Neural cell (in vitro differentiated cells): ENCODE data around the gene OR6T1. TPM values are rescaled to one million over a fixed set of nuclear protein-coding genes. Genes with fewer than 3 reads are reported as not detected.

ENCODE experiments used
- H2AFZ ChIP-seq: fragments of 200-600, 300-800 bp; sonication (generic), shearing (Covaris generic); 2 replicates; pipeline ENCODE4 v1.6.0; 2014; ENCODE audit warnings: low read depth, mild to moderate bottlenecking, antibody characterized with exemption, low read length, moderate library complexity
- H3F3A ChIP-seq: fragments of 200-600 bp; shearing (Covaris generic); 2 replicates; pipeline ENCODE4 v1.6.1; 2016; ENCODE audit warnings: mild to moderate bottlenecking, moderate library complexity, mixed read lengths, antibody characterized with exemption, low read length; ENCODE audit not compliant: insufficient read depth, poor library complexity, severe bottlenecking
- H3K27ac ChIP-seq: fragments of 200-600, 300-800 bp; sonication (generic), shearing (Covaris generic); 2 replicates; pipeline ENCODE4 v1.5.1; 2014; ENCODE audit warnings: mild to moderate bottlenecking, low read length, moderate library complexity
- H3K27me3 ChIP-seq: fragments of 300-800, 200-600 bp; sonication (generic), shearing (Covaris generic); 2 replicates; pipeline ENCODE4 v1.6.0; 2014; ENCODE audit warnings: mild to moderate bottlenecking, low read depth, low read length, moderate library complexity; ENCODE audit not compliant: insufficient read depth
- H3K36me3 ChIP-seq: fragments of 300-800, 200-600 bp; sonication (generic), shearing (Covaris generic); 2 replicates; pipeline ENCODE4 v1.5.1; 2014; ENCODE audit warnings: mild to moderate bottlenecking, antibody characterized with exemption, low read length, moderate library complexity; ENCODE audit not compliant: insufficient read depth
- H3K4me2 ChIP-seq: fragments of 300-800, 200-600 bp; sonication (generic), shearing (Covaris generic); 2 replicates; pipeline ENCODE4 v1.6.0; 2014; ENCODE audit warnings: mild to moderate bottlenecking, low read length
- H3K4me3 ChIP-seq: fragments of 300-800, 200-600 bp; sonication (generic), shearing (Covaris generic); 2 replicates; pipeline ENCODE4 v1.5.1; 2014; ENCODE audit warnings: mild to moderate bottlenecking, low read length, moderate library complexity
- H3K79me2 ChIP-seq: fragments of 200-600 bp; shearing (Covaris generic); replicated peaks from 2 replicates; pipeline ENCODE4 v1.6.0; 2014; ENCODE audit warnings: mild to moderate bottlenecking, low read length, moderate library complexity; ENCODE audit not compliant: insufficient read depth
- H3K9ac ChIP-seq: fragments of 300-800, 200-600 bp; sonication (generic), shearing (Covaris generic); 2 replicates; pipeline ENCODE4 v1.6.1; 2016; ENCODE audit warnings: mild to moderate bottlenecking, low read length, mixed read lengths
- H3K9me2 ChIP-seq: fragments of 200-600 bp; shearing (Covaris generic); 2 replicates; pipeline ENCODE4 v1.6.1; 2016; ENCODE audit warnings: mild to moderate bottlenecking, low read length, mixed read lengths; ENCODE audit not compliant: insufficient read depth
- H3K9me3 ChIP-seq: fragments of 200-600, 300-800 bp; sonication (generic), shearing (Covaris generic); 2 replicates; pipeline ENCODE4 v1.6.1; 2016; ENCODE audit warnings: mild to moderate bottlenecking, mixed run types, low read length, moderate library complexity, mixed read lengths
- H4K20me1 ChIP-seq: fragments of 200-600 bp; shearing (Covaris generic); 2 replicates; pipeline ENCODE4 v1.6.1; 2016; ENCODE audit warnings: mild to moderate bottlenecking, mixed run types; ENCODE audit not compliant: insufficient read depth
- EP300 ChIP-seq: fragments of 450-650 bp; conservative IDR thresholded peaks from 2 replicates; pipeline ENCODE4 v1.6.1; 2014; ENCODE audit warnings: antibody characterized with exemption, mild to moderate bottlenecking, moderate library complexity; ENCODE audit not compliant: poor library complexity, severe bottlenecking
- EZH2 ChIP-seq: fragments of 200-600, 300-800 bp; shearing (Covaris generic), sonication (generic); IDR thresholded peaks from 2 replicates; pipeline ENCODE4 v1.6.1; 2014; ENCODE audit warnings: antibody characterized with exemption, low read length, borderline replicate concordance, mild to moderate bottlenecking; ENCODE audit not compliant: insufficient read depth, poor library complexity, severe bottlenecking
- MXI1 ChIP-seq: fragments of 450-650 bp; conservative IDR thresholded peaks from 2 replicates; pipeline ENCODE4 v1.6.1; 2014; ENCODE audit warnings: antibody characterized with exemption, mild to moderate bottlenecking; ENCODE audit not compliant: poor library complexity, severe bottlenecking
- POLR2AphosphoS5 ChIP-seq: IDR thresholded peaks from 2 replicates; pipeline ENCODE4 v1.6.1; 2012
- RAD21 ChIP-seq: fragments of 450-650 bp; conservative IDR thresholded peaks from 2 replicates; pipeline ENCODE4 v1.6.1; 2014; ENCODE audit warnings: antibody characterized with exemption, mild to moderate bottlenecking, moderate library complexity
- SMC3 ChIP-seq: fragments of 450-650 bp; conservative IDR thresholded peaks from 2 replicates; pipeline ENCODE4 v1.6.1; 2014; ENCODE audit warnings: antibody characterized with exemption, mild to moderate bottlenecking, moderate library complexity; ENCODE audit not compliant: poor library complexity
- TAF1 ChIP-seq: IDR thresholded peaks from 2 replicates; pipeline ENCODE4 v1.6.1; 2012; ENCODE audit warnings: low read depth
- polyA plus RNA-seq: library from polyadenylated mRNA; depleted of rRNA; stranded (reverse); fragments of >200 nt; gene quantifications from 2 replicates; pipeline ENCODE4 v1.2.3, GENCODE V29; 2014
- TF ChIP-seq, protein P1 (sequence below): fragments of 450-650 bp; IDR thresholded peaks from 2 replicates; pipeline ENCODE4 v1.5.1; 2014; ENCODE audit warnings: antibody characterized with exemption, mild to moderate bottlenecking, moderate library complexity; ENCODE audit not compliant: poor library complexity, severe bottlenecking
- TF ChIP-seq, protein P2 (sequence below): IDR thresholded peaks from 2 replicates; pipeline ENCODE4 v1.6.1; 2012; ENCODE audit warnings: borderline replicate concordance

Gene OR6T1
- polyA plus RNA-seq, 1 donor from 2014 or later: not detected

DNA sequence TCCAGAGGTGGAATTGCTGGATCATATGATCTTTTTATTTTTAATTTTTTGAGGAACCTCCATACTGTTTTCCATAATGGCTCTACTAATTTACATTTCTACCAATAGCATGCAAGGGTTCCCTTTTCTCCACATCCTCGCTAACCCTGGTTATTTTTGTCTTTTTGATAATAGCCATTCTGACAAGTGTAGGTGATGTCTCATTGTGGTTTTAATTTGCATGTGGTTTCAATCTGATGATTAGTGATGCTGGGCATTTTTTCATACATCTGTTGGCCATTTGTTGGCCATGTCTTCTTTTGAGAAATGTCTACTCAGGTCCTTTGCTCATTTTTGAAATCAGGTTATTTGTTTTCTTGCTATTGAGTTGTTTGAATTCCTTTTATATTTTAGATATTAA, 19.6 kb downstream of the OR6T1 start:
- no peak overlapping the region for H3K4me2 ChIP-seq
- H3F3A ChIP-seq: no peaks in the 10 kb centered on the region
- H3K4me3 ChIP-seq: no peak overlapping the region
- no peaks in the 10 kb centered on the region for H3K36me3 ChIP-seq
- H3K27ac ChIP-seq: no peak overlapping the region
- no peaks in the 10 kb centered on the region for H3K79me2 ChIP-seq
- H2AFZ ChIP-seq: no peak overlapping the region
- H3K9ac ChIP-seq: no peak overlapping the region
- H3K27me3 ChIP-seq: no peaks in the 10 kb centered on the region
- H3K9me2 ChIP-seq: no peaks in the 10 kb centered on the region
- no peaks in the 10 kb centered on the region for H4K20me1 ChIP-seq
- TF ChIP-seq SMC3 (no peak), TAF1 (no peak), EZH2 (no peak), EP300 (no peak), POLR2AphosphoS5 (no peak), RAD21 (no peak), MXI1 (no peak)
- TF ChIP-seq, protein P1, sequence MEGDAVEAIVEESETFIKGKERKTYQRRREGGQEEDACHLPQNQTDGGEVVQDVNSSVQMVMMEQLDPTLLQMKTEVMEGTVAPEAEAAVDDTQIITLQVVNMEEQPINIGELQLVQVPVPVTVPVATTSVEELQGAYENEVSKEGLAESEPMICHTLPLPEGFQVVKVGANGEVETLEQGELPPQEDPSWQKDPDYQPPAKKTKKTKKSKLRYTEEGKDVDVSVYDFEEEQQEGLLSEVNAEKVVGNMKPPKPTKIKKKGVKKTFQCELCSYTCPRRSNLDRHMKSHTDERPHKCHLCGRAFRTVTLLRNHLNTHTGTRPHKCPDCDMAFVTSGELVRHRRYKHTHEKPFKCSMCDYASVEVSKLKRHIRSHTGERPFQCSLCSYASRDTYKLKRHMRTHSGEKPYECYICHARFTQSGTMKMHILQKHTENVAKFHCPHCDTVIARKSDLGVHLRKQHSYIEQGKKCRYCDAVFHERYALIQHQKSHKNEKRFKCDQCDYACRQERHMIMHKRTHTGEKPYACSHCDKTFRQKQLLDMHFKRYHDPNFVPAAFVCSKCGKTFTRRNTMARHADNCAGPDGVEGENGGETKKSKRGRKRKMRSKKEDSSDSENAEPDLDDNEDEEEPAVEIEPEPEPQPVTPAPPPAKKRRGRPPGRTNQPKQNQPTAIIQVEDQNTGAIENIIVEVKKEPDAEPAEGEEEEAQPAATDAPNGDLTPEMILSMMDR: no peak
- TF ChIP-seq, protein P2, sequence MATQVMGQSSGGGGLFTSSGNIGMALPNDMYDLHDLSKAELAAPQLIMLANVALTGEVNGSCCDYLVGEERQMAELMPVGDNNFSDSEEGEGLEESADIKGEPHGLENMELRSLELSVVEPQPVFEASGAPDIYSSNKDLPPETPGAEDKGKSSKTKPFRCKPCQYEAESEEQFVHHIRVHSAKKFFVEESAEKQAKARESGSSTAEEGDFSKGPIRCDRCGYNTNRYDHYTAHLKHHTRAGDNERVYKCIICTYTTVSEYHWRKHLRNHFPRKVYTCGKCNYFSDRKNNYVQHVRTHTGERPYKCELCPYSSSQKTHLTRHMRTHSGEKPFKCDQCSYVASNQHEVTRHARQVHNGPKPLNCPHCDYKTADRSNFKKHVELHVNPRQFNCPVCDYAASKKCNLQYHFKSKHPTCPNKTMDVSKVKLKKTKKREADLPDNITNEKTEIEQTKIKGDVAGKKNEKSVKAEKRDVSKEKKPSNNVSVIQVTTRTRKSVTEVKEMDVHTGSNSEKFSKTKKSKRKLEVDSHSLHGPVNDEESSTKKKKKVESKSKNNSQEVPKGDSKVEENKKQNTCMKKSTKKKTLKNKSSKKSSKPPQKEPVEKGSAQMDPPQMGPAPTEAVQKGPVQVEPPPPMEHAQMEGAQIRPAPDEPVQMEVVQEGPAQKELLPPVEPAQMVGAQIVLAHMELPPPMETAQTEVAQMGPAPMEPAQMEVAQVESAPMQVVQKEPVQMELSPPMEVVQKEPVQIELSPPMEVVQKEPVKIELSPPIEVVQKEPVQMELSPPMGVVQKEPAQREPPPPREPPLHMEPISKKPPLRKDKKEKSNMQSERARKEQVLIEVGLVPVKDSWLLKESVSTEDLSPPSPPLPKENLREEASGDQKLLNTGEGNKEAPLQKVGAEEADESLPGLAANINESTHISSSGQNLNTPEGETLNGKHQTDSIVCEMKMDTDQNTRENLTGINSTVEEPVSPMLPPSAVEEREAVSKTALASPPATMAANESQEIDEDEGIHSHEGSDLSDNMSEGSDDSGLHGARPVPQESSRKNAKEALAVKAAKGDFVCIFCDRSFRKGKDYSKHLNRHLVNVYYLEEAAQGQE: no peak
- H3K9me3 ChIP-seq: no peaks in the 10 kb centered on the region

DNA sequence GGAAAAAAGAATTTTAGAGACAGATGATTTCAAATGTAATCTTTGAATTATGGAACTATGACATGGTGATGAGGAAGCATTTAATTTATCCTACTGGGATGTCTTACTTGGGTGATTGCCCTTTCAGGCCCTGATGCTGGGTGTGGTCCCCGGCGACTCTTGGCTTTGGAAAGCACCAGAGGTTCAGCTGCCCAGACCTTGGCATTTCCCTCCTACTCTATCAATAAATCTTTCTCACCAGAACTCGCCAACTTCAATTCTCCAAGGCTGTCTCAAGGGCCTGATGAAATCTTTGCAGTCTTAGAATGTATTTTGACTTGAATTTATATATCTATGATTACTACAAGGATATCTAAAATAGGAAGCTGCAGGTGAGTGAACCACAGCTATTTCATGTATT, 22.7 kb downstream of the OR6T1 start:
- no peaks in the 10 kb centered on the region for H3K9me3 ChIP-seq
- no peak overlapping the region for H3K27ac ChIP-seq
- H3K27me3 ChIP-seq: no peaks in the 10 kb centered on the region
- H3K9ac ChIP-seq: no peak overlapping the region
- no peak overlapping the region for H3K4me2 ChIP-seq
- no peaks in the 10 kb centered on the region for H3F3A ChIP-seq
- no peaks in the 10 kb centered on the region for H3K9me2 ChIP-seq
- no peaks in the 10 kb centered on the region for H3K36me3 ChIP-seq
- no peak overlapping the region for H2AFZ ChIP-seq
- H3K79me2 ChIP-seq: no peaks in the 10 kb centered on the region
- H4K20me1 ChIP-seq: no peaks in the 10 kb centered on the region
- TF ChIP-seq, protein P2: no peak
- TF ChIP-seq MXI1: no peak
- no peak for TF ChIP-seq RAD21
- no peak for TF ChIP-seq TAF1
- no peak for TF ChIP-seq SMC3
- TF ChIP-seq POLR2AphosphoS5: no peak
- no peak for TF ChIP-seq EP300
- TF ChIP-seq EZH2: no peak
- TF ChIP-seq, protein P1: no peak
- no peak overlapping the region for H3K4me3 ChIP-seq
